Type B pancreatic cell (in vitro differentiated cells): Measurements from ENCODE around the gene TRAF3. TPM values are rescaled to one million over a fixed set of nuclear protein-coding genes. Genes with fewer than 3 reads are reported as not detected.

Source experiments
- DNase-seq: peaks from one replicate; pipeline ENCODE4 v3.0.0; 2021; ENCODE audit warnings: mixed read lengths; ENCODE audit not compliant: unreplicated experiment; ENCODE audit errors: extremely low spot score
- H3K27ac Mint-ChIP-seq: 2 replicates; pipeline ENCODE4 v1.8.0; 2021; ENCODE audit warnings: mild to moderate bottlenecking, mixed read lengths
- H3K27me3 Mint-ChIP-seq: 2 replicates; pipeline ENCODE4 v1.8.0; 2021; ENCODE audit warnings: mixed read lengths
- H3K36me3 Mint-ChIP-seq: 2 replicates; pipeline ENCODE4 v1.8.0; 2021; ENCODE audit warnings: mixed read lengths
- H3K4me1 Mint-ChIP-seq: one replicate; pipeline ENCODE4 v1.8.0; 2021; ENCODE audit warnings: mixed read lengths; ENCODE audit not compliant: unreplicated experiment
- H3K4me3 Mint-ChIP-seq: 2 replicates; pipeline ENCODE4 v1.8.0; 2021; ENCODE audit warnings: mild to moderate bottlenecking, mixed read lengths
- H3K9me3 Mint-ChIP-seq: 2 replicates; pipeline ENCODE4 v1.8.0; 2021; ENCODE audit warnings: mixed read lengths
- total RNA-seq: library from RNA; stranded (reverse); gene quantifications from 2 replicates; pipeline ENCODE4 v1.2.1, GENCODE V29; 2021; ENCODE audit warnings: low replicate concordance
- TF ChIP-seq, protein P1 (sequence below): fragments of 200-600 bp; sonication (generic); conservative IDR thresholded peaks from 2 replicates; pipeline ENCODE4 v1.5.0; 2021; ENCODE audit warnings: antibody characterized with exemption, mild to moderate bottlenecking

The TRAF3 gene
- total RNA-seq, 1 donor from 2014 or later: 24.0 TPM

DNA sequence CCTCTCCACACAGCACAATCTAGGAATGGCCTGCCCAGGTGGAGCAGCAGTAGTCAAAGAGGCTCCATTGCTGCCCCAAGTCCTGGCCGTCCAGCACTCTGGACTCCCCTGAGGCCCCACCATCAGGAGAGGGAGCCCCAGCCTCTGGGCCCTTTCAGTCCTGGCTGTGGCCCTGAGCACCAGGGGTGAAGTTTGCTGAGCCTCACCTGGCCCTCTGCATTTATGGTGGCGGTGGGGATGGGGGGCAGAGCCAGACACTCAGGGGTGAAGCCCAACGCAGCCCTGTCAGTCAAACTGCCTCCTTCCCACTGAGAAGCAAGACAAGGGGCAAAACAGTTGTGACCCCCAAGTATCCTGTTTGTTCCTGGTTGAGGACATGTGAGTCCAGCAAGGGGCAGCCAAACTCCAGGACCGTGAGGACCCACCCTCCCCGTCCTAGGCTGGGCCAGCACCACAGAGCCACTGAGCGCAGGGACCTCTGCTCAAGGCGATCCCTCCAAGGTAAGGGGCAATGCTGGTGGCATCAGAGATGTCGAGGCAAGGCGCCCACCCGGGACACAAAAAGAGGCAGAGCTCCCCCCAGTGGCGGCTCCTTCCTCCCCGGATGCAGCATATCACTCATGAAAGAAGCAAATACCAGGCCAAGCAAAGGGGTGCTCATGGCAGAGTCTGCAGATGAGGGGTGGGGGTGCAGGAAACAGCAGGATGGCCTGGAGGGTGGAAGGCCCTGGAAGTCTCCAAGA, 140.4 kb downstream of the TRAF3 start:
- no peak overlapping the region for H3K27ac Mint-ChIP-seq
- no peaks in the 10 kb centered on the region for H3K9me3 Mint-ChIP-seq
- TF ChIP-seq, protein P1, sequence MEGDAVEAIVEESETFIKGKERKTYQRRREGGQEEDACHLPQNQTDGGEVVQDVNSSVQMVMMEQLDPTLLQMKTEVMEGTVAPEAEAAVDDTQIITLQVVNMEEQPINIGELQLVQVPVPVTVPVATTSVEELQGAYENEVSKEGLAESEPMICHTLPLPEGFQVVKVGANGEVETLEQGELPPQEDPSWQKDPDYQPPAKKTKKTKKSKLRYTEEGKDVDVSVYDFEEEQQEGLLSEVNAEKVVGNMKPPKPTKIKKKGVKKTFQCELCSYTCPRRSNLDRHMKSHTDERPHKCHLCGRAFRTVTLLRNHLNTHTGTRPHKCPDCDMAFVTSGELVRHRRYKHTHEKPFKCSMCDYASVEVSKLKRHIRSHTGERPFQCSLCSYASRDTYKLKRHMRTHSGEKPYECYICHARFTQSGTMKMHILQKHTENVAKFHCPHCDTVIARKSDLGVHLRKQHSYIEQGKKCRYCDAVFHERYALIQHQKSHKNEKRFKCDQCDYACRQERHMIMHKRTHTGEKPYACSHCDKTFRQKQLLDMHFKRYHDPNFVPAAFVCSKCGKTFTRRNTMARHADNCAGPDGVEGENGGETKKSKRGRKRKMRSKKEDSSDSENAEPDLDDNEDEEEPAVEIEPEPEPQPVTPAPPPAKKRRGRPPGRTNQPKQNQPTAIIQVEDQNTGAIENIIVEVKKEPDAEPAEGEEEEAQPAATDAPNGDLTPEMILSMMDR: peak; percentile 74
- no peak overlapping the region for H3K4me3 Mint-ChIP-seq
- DNase-seq: no peak
- no peaks in the 10 kb centered on the region for H3K27me3 Mint-ChIP-seq
- no peaks in the 10 kb centered on the region for H3K4me1 Mint-ChIP-seq
- no peaks in the 10 kb centered on the region for H3K36me3 Mint-ChIP-seq

- no peak overlapping the region for H3K27ac Mint-ChIP-seq
- no peaks in the 10 kb centered on the region for H3K4me1 Mint-ChIP-seq
- H3K36me3 Mint-ChIP-seq: no peaks in the 10 kb centered on the region
- no peaks in the 10 kb centered on the region for H3K9me3 Mint-ChIP-seq
- no peak for DNase-seq
- no peaks in the 10 kb centered on the region for H3K27me3 Mint-ChIP-seq
- H3K4me3 Mint-ChIP-seq: no peak overlapping the region
- TF ChIP-seq, protein P1: no peak
These were observed 141.2 kb downstream of the TRAF3 start for GRCh38 chr14:102918438-102918837.

- Mint-ChIP-seq H3K27ac (no peak overlapping the region), H3K36me3 (no peaks in the 10 kb centered on the region), H3K4me1 (no peaks in the 10 kb centered on the region), H3K4me3 (no peak overlapping the region), H3K9me3 (no peaks in the 10 kb centered on the region), H3K27me3 (no peaks in the 10 kb centered on the region)
- no peak for DNase-seq
- TF ChIP-seq, protein P1: no peak
These were observed 143.2 kb downstream of the TRAF3 start for GRCh38 chr14:102920273-102920997.

GRCh38 chr14:102920998-102921304, 143.7 kb downstream of the TRAF3 start:
- H3K9me3 Mint-ChIP-seq: no peaks in the 10 kb centered on the region
- TF ChIP-seq, protein P1: no peak
- no peak overlapping the region for H3K4me3 Mint-ChIP-seq
- no peaks in the 10 kb centered on the region for H3K36me3 Mint-ChIP-seq
- H3K27me3 Mint-ChIP-seq: peaks cover 2% of the 10 kb centered on the region
- no peak overlapping the region for H3K27ac Mint-ChIP-seq
- H3K4me1 Mint-ChIP-seq: no peaks in the 10 kb centered on the region
- no peak for DNase-seq

GRCh38 chr14:102922490-102923200, 145.4 kb downstream of the TRAF3 start, which contains the start of gene AMN:
Gene AMN, plus strand, starts transcription at chr14:102922663. Its CDS starts 26 bp downstream, at chr14:102922689.
- TF ChIP-seq, protein P1: no peak
- no peaks in the 10 kb centered on the region for H3K9me3 Mint-ChIP-seq
- no peaks in the 10 kb centered on the region for H3K36me3 Mint-ChIP-seq
- H3K27ac Mint-ChIP-seq: no peak within 1 kb of the TSS
- no peaks in the 10 kb centered on the region for H3K4me1 Mint-ChIP-seq
- peaks cover 14% of the 10 kb centered on the region for H3K27me3 Mint-ChIP-seq
- DNase-seq: no peak
- H3K4me3 Mint-ChIP-seq: no peak within 1 kb of the TSS
